AG04449 (cell line): ENCODE data around the gene PDZD2.

ENCODE experiments used
- CTCF ChIA-PET: fragments of 350-600 bp; formaldehyde crosslinking; extraction: SDS; loops from one replicate; lab custom pipeline; 2021; ENCODE audit warnings: antibody characterized with exemption; lab: Yijun Ruan, JAX
- POLR2A ChIA-PET: fragments of 400-600, 350-600 bp; formaldehyde crosslinking; extraction: SDS; loops from one replicate; lab custom pipeline; 2020; ENCODE audit warnings: antibody characterized with exemption, inconsistent platforms; lab: Yijun Ruan, JAX
- DNase-seq: peaks from one replicate; pipeline ENCODE4 v3.0.0-alpha.2; 2010; ENCODE audit warnings: low read depth, low spot score
- H3K4me3 ChIP-seq: 2 replicates; pipeline ENCODE4 v1.5.1; 2011; ENCODE audit warnings: low read depth, mild to moderate bottlenecking, control low read depth, low read length
- CTCF ChIP-seq: IDR thresholded peaks from one replicate; pipeline ENCODE4 v1.5.1; 2011; ENCODE audit warnings: mild to moderate bottlenecking, moderate library complexity, low read length, control low read depth, inconsistent platforms; ENCODE audit not compliant: insufficient read depth; ENCODE audit errors: missing control alignments

PDZD2 gene

GRCh38 chr5:31640573-31640972 is 1.6 kb downstream of the PDZD2 start:
- no peak for TF ChIP-seq CTCF
- no peak overlapping the region for H3K4me3 ChIP-seq
- ChIA-PET CTCF (interaction anchor here (2.4 kb wide), 1 partner anchor 436 kb away, joined by 8 read pairs; no protein-coding TSS in a partner anchor), POLR2A (no interaction called here)
- no peak for DNase-seq

DNA sequence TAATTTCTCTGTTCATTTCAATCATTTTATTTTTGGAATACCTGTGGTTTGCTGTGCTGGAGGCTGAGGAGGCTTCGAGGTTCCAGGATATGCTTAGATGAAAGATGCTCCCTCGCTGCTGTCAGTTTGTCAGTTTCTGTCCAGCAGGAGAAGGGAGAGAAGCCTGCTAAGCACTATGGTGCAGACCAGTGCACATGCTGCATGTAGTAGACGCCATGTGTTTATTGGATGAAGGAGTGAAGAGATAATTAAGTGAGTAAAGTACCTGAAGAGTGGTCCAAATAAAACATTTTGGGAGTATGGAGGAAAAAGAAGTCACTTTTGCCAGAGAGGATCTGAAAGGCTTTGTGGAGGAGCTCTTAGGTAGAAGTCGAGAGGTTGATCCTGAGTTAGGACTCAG is 2.1 kb downstream of the PDZD2 start:
- TF ChIP-seq CTCF, result no peak
- CTCF ChIA-PET, result no interaction called here
- POLR2A ChIA-PET, result no interaction called here
- DNase-seq, result no peak
- no peak overlapping the region for H3K4me3 ChIP-seq

GRCh38 chr5:31641575-31641974 is 2.6 kb downstream of the PDZD2 start:
- DNase-seq, result no peak
- ChIA-PET CTCF (no interaction called here), POLR2A (no interaction called here)
- H3K4me3 ChIP-seq, result no peak overlapping the region
- TF ChIP-seq CTCF, result no peak

- no peak for TF ChIP-seq CTCF
- POLR2A ChIA-PET, result no interaction called here
- no peak for DNase-seq
- no peak overlapping the region for H3K4me3 ChIP-seq
- CTCF ChIA-PET, result no interaction called here
Measured at GRCh38 chr5:31645420-31646081, 6.6 kb downstream of the PDZD2 start.

GRCh38 chr5:31648326-31648725 is 9.4 kb downstream of the PDZD2 start:
- DNase-seq, result no peak
- ChIA-PET POLR2A (no interaction called here), CTCF (no interaction called here)
- H3K4me3 ChIP-seq, result no peak overlapping the region
- TF ChIP-seq CTCF, result no peak

- DNase-seq, result no peak
- no peak for TF ChIP-seq CTCF
- H3K4me3 ChIP-seq, result no peak overlapping the region
- POLR2A ChIA-PET, result no interaction called here
- CTCF ChIA-PET, result interaction anchor here (1.5 kb wide), 1 partner anchor 12 kb away, joined by 3 read pairs; the partner anchor contains the start of gene PDZD2
Measured at GRCh38 chr5:31651241-31651640, 12.3 kb downstream of the PDZD2 start.
